Anterior cingulate cortex (tissue), 58 donors: Measurements from ENCODE around the gene KRT24.

ENCODE experiments used
- DNase-seq, 58 donors: peaks; one replicate each; lab custom pipeline; 2025; lab: John Stamatoyannopoulos, UW

Gene KRT24

DNA sequence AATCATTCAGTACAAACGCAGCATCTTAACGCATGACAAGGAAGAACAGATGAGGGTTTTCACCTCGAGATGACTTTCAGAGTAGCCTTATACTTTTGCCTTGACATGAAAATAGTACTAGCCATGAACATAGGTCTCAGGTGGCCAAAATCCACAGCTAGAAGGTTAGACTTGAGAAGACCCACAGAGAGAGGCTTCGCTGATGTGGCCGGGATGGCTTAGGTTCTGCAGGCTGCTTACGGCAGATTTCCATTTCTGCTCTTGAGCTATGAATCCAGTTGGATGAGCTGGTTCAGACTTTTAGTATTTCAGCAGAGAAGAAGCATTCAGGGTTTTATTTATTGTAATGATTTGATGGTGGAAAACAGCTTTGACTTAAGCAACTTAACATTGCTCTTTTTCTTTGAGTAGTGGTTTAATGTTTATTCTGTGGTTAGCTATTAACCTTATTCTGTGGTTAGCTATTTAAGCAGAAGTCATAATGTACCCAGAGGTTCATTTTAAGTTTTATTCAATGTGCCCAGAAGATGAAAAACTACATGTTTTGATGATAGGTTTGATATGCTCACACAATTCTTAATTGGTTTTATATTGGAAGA, 7.6 kb downstream of the KRT24 start:
- DNase-seq = no peak

DNA sequence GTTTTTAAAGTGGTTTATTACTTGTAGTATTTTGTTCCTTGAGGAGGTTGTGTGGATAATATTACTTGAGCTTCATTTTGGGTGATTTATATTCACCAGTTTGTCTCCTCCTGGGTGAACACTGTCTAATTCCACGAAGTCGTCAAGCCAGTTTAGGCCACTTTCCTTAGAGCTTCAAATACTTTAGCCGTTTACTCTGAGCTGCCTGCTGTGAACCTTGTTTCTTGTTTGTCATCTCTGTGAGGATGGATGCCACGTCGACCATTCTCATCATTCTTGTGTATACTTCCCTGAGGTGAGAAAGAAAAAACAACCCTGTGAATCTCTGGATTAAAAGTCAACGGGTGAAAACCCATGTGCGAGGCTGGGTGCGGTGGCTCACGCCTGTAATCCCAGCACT, 9.0 kb downstream of the KRT24 start:
- no peak for DNase-seq

DNA sequence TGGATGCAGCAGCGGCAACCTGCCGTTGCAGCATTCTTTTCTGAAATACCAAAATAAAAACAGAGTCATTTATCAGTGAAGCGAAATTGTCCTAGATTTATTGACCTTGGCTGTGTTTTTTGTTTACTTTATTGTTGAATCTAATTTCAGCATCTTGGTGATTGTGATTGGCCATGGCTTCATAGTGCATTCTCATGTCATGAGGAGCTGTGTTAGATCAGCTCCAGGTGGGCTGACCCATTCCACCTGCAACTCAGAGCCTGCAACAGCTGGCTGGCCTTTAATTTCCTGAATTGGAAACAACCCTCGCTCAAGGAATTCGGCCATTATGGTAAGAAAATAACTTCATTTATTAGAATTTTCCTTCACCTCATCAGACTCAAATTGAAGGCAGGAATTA, 16.4 kb downstream of the KRT24 start:
- DNase-seq = no peak

DNA sequence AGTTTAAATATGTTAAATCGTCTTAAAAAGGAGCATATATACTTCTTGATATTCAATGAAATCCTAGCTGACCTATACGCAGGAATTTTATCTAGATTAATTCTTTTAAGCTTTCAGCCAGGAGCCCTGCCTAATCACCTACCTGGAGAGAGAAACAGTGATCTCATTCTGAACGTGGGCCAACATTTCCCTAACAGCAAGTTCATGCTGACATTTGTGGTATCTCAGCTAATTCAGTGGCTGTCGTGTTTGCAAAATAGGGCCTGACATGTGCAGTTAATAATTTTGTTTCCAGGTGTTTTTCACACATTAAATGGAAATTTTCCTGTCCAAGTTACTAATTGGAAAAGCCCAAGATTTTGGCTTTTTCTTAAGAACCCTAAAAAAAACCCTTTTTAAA, 17.4 kb downstream of the KRT24 start:
- DNase-seq = no peak

DNA sequence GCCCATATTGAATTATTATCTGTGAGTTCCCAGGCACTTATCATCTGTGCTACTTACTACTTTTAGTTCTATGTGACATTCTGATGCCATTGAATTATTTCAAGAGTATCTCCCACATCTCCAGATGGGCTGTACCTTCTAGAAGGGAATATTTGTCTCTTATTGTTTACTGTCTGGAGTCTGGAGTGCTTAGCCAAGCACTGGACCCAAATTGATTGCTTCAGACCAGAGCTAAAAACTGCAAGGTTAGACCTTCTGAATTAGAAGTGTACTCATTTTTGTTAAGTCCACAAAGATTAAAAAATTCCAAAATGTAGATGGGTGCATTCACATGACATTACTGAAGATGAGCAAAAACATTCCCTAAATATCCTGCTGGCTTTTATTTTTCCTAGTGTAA, 22.6 kb downstream of the KRT24 start:
- DNase-seq = no peak

DNA sequence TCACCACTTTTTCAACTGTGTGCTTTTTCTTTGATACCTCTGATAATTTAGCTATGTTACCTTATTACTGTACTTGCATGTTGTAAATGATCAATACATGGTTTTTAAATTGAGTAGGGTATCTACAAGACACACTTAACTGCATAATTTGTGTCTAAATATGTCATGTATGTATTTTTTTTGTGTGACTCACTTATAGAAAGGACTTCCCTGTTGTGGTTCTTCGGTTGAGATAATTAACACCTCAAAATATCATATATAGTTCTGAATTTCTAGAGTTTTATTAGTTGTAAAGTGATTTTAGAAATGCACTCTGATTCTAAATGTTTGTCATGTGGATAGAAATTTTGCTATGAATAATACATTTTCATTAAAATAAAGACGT, 24.0 kb downstream of the KRT24 start:
- no peak for DNase-seq

DNA sequence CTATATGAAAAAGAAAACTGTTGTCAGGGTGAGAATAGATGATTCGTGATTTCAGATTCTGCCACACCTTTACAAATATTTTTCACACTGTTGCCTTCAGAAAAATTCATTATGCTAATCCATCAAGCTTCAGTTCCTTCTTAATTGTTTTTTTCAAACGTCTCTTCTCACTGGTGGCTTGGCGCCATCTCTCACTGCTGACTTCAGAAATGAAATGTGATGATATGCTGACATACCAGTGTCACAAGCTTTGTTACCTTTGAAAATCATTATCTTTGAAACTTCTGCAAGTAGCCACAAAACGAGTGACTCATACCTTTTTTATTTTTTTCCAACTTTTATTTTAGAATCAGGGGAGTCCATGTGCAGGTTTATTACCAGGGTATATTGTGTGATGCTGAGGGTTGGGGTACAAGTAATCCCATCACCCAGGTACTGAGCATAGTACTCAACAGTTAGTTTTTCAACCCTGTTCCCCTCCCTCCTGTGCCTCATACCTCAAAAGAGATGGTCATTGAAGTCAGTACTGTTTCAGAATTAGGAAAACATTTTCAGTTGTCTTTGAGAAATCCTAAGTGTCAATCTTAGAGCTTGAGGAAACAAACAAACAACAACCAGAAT, 24.5 kb downstream of the KRT24 start:
- no peak for DNase-seq

DNA sequence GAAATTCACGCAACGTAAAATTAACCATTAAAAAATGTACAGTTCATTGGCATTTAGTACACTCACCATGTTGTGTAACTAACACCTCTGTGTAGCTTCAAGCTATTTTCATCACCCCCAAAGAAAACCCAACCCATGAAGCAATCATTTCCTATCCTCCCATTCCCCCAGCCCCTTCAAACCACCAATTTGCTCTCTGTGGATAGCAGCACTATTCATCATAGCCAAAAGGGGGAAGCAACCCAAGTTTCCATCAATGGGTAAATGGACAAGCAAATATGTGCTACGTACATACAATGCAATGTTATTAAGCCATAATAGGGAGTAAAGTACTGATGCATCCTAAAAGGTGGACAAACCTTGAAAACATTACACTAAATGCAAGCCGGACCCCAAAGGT, 27.6 kb downstream of the KRT24 start:
- DNase-seq = no peak

DNA sequence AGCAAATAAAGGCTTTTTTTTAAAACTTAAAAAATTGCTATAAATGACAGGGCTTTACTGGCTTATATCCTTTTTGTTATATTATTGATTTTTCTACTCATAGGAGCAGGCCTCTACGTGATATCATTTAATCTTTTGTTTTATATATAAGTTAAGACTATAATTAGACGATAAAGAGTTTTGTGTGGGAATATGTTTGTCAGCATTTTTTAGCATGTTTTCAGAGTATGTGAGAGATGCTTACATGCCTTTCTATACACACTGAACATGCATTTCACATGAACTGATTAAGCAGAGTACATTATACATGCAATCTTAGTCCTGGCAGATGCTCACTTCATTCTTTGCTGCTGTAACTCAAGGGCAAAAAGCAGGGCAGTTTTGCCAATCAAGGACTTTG, 30.9 kb downstream of the KRT24 start:
- DNase-seq = no peak

DNA sequence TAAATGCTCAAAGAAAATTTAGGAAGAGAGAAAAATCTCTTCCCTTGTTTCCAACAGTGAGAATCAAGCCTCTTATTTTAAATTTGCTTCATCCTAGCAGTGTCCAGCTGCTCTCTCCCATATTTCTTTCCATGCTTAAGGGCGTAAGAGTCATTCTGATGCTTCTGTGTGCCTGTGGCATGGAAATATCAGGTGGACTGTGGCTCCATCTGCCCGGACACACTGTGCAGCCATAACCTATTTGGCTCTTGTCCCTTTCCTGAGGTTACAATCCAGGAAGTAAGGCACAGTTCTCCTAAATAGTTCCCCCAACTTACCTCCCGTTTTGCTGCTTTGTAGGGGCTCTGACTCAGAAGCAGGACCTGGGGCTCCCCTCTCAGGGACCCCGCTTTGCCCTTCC, 32.3 kb downstream of the KRT24 start:
- DNase-seq = no peak

DNA sequence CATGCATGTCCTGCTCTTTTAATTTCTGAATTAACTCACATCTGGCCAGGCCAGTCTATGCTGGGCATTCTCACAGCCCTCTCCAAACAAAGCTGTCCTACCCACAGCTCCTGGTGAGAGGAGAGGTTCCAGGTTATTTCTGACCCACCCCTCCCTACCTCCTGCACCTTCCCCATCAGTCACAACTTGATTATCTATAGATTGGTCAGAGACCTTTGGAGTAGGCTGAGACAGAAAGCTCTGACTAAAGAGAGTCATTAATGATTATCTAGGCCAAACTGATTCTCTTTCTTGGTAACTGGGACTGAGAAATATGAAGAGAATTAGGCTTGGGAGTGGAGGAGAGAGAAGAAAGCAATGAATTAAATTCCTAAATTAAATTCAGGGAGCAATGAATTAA, 37.2 kb downstream of the KRT24 start:
- no peak for DNase-seq

DNA sequence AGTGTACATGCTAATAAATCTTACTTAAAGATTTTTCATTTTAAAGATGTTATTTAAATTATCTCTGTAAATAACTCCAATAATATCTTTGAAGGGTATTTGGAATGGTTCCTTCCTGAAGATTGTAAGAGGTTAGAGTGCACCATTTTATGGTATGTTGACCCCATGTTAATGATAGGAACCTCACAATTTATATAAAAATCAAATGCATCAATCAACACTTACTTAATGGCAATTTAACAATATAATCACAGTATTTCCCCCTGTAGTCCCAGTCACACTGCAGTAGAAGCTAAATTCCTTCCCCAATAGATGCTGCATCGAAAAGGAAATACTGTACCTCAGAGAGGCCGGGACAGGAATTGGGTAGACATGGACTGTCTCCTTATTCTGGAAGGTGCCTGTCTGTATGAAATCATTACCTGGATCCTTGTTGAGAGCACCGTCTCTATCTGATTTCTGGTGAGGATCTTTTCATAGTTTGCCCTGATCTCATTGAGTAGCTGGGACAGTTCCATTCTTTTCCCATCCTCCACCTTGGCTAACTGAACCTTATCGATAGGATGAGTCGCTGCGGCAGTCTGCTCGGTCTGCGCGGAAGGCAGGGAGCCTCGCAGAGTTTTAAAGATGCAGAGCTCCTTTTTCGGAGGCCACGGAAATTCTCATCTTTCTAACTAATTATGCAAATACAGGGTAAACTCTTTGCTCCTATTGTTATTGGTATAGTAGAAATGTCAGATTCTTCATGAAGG, 38.8 kb downstream of the KRT24 start, which contains the start of gene KRT222:
KRT222 (minus strand) TSS at position 596 of the 752 bp plus-strand sequence; CDS start at position 518, 78 bp downstream.
- DNase-seq = peak in 12 of 58 donors; percentile 3 to 38 (median 8)

DNA sequence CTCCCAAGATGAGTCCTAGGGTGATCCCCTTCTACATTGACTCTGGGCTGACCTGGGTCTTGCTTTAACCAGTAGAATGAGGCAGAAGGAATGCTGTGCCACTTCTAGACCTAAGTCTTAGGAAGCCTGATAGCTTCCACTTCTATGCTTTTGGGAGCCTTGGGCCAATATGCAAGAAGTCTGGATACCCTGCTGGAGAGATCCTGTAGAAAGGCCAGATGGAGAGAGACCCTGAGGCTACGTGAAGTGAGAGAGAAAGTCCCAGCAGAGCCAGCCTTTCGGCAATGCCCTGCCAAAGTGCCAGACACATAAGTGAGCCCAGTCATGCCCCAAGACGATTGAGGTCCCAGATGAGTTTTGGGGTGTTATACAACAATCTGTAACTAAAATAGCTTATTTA, 40.3 kb downstream of the KRT24 start:
- no peak for DNase-seq

DNA sequence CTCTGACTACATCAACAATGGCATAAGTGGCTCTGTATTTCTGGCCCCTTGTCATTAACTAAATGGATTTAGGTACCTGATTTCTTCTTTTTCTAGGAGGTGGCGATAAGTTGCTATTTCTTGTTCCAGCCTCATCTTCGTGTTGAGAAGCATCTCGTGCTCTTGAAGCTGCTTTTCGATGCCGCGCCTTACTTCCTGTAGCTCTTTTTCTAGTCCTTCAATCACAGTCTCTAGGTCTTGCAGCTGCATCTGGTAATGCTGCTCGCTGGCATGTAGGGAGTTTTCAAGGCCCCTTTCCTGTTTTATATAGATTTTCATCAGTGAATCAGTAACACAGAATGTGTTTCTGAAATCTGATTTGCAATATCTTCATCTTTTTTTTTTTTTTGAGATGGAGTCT, 43.6 kb downstream of the KRT24 start:
- DNase-seq = no peak

DNA sequence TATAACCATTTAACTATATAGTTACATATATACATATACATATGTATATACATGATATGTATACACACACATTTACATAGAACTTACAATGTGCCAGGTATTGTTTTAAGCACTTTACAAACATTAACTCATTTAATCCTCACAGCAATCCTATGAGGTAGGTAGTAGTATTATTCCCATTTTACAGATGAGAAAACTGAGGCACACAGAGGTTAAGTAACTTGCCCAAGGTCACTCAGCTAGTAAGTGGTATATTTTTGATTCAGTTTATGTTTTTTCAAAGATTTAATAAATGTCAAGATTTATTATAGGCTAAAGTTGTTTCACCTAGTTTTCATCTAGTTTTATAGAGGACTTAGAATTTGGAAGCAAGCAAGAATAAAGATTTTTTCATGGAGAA, 45.2 kb downstream of the KRT24 start:
- DNase-seq = no peak

DNA sequence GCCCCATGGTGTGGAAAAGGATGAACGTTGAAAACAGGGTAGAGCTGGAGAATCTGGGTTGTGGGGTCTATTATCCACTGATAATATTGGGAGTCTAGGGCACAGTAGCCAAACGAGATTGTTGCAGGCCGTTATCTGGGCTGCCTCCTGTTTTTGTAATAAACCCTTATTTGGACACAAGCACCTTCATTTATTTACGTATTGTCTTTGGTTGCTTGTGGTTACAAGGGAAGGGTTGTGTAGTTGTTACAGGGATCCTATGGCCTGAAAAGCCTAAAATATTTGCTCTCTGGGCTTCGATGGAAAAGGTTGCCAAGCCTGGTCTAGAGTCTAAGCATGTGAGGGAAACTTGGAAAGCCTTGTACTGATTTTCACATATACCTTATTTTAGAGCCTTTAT, 51.6 kb downstream of the KRT24 start:
- DNase-seq = no peak

DNA sequence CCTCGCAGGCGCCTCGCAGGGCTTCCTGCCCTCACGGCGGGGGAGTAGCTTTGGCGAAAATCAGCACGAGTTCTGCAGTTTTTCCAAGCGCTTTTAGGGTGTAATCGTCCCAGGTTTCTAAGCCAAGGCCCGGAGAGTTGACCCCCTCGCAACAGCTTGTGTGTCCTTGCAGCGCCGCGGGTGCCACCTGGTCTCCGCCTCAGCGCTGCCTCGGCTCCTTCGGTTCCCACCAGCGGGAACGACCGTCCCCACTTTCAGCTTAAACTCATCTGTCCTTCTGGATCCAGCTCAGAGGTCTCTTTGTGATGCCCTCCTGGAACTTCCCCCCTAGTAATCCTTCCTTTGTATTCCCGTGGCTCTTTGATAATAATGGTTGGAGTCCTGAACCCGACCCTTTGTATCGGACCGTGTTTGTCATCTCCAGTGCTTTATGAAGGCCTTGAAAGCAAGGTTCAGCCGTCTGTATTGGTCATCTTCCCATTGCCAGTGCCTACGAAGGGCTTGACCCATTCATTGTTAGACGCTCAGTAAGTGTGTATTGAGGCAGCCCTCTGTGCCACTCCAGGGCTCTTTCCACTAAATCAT, 55.1 kb downstream of the KRT24 start:
- DNase-seq = peak in 17 of 58 donors; percentile 24 to 68 (median 48)
